Measurements from ENCODE around the gene SBF2. TPM values are rescaled to one million over a fixed set of nuclear protein-coding genes. Genes with fewer than 3 reads are reported as not detected.

Gene SBF2
- total and polyA plus RNA-seq, 2 of the 13 experiments (the other 11 are each of a cell fraction or from before 2014, with no cell fraction given): 24.0 to 45.8 TPM

DNA sequence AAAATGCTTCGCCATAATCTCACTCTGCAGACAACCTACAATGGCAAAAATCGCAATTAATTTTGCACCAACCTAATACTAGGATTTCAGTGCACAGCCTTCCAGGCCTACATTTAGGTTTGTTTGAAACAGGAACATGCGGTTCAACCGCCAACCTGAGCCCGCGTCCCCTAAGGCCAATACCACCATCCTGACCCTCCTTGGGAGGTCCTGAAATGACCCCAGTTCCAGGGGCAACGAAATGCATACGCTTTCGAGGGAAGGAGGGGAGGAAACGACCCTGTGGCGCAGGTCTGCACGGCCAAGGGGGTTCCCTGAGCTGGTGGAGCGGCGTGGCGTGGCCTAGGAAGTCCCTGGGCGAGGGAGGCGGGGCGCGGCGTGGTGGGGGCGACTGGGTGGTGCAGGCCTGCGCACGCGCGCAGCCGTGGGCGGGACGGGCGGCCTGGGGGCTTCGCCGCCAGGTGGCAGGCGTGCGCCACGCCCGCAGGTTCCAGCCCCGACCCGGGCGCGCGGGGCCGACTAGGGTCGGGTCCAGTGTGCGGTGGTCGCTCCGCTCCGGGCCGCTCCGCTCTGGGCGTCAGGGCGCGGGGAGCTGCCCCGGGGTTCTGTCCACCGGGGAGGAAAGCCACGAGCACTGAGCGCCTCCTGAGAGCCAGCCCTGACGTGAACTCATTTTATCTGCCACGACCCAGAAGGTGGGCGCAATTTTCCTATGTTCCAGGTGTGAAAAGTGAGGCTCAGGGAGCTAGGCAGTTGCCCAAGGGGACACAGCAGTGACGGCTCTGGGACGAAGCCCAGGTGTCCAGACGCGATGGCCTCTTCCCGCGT lies 536.0 kb downstream of the SBF2 start (continued):
- TF ChIP-seq MAX (IDR thresholded peaks at IDR 0.05): peak; percentile 86
- TF ChIP-seq ZMYM4 (CRISPR knock-in tag; IDR thresholded peaks at IDR 0.05): peak; percentile 62
- TF ChIP-seq SP1 (IDR thresholded peaks at IDR 0.05): no peak
- peak; percentile 53; the same call in 1 of the 2 replicates for TF ChIP-seq SP1 (CRISPR knock-in tag; IDR thresholded peaks at IDR 0.05)
- 0 out of 2 replicates have a peak, but pooled peaks have one; percentile 15 for TF ChIP-seq ZFP37 (CRISPR knock-in tag; IDR thresholded peaks at IDR 0.05; ENCODE audit: borderline replicate concordance)
- no peak; the same call in 1 of the 2 replicates for TF ChIP-seq BRD4 (CRISPR knock-in tag; IDR thresholded peaks at IDR 0.05)
- no peak for TF ChIP-seq HNF4A (CRISPR knock-in tag; IDR thresholded peaks at IDR 0.05)
- peak; percentile 89 for TF ChIP-seq DMAP1 (CRISPR knock-in tag; IDR thresholded peaks at IDR 0.05)
- TF ChIP-seq JARID2 (CRISPR knock-in tag; IDR thresholded peaks at IDR 0.05; ENCODE audit: insufficient replicate concordance): peak; percentile 19
- TF ChIP-seq GTF2F1 (IDR thresholded peaks at IDR 0.05; ENCODE audit: low read length): no peak
- peak; percentile 77 for TF ChIP-seq ZNF296 (CRISPR knock-in tag; conservative IDR thresholded peaks at IDR 0.05)
- TF ChIP-seq POLR2G (IDR thresholded peaks at IDR 0.05; ENCODE audit: low read depth, low read length): peak; percentile 71
- no peak for TF ChIP-seq CEBPB (IDR thresholded peaks at IDR 0.05; ENCODE audit: borderline replicate concordance, low read depth, low read length)
- TF ChIP-seq ZNF468 (CRISPR knock-in tag; IDR thresholded peaks at IDR 0.05): no peak
- peak; percentile 16; the same call in 1 of the 2 replicates for TF ChIP-seq POGZ (CRISPR knock-in tag; IDR thresholded peaks at IDR 0.05)
- no peak; the same call in 1 of the 2 replicates for TF ChIP-seq ZNF460 (CRISPR knock-in tag; IDR thresholded peaks at IDR 0.05; ENCODE audit: borderline replicate concordance)
- TF ChIP-seq, protein P1, sequence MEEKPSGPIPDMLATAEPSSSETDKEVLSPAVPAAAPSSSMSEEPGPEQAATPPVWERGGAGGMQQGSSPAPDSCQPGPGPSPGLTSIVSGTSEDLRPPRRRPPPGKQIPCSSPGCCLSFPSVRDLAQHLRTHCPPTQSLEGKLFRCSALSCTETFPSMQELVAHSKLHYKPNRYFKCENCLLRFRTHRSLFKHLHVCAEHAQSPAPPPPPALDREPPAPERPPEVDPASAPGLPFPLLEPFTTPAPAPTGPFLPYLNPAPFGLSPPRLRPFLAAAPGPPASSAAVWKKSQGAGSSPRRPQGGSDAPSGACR (CRISPR knock-in tag; IDR thresholded peaks at IDR 0.05): no peak
- peak; percentile 19 to 89; a peak in 3 of 4 replicates for TF ChIP-seq POLR2A (IDR thresholded peaks at IDR 0.05; ENCODE audit: insufficient read depth in 1 of 2, low read depth in 2 of 2, low read length in 2 of 2)
- TF ChIP-seq ZSCAN25 (CRISPR knock-in tag; IDR thresholded peaks at IDR 0.05): no peak
- TF ChIP-seq ZSCAN12 (CRISPR knock-in tag; IDR thresholded peaks at IDR 0.05): no peak
- 0 out of 2 replicates have a peak, but pooled peaks have one; percentile 12 for TF ChIP-seq ZNF224 (CRISPR knock-in tag; IDR thresholded peaks at IDR 0.05)
- TF ChIP-seq HCFC1 (IDR thresholded peaks at IDR 0.05; ENCODE audit: low read depth, low read length): 0 out of 2 replicates have a peak, but pooled peaks have one; percentile 2
- TF ChIP-seq ZNF143 (CRISPR knock-in tag; IDR thresholded peaks at IDR 0.05): no peak
- TF ChIP-seq TP53 (CRISPR knock-in tag; conservative IDR thresholded peaks at IDR 0.05): 0 out of 2 replicates have a peak, but pooled peaks have one; percentile 54
- TF ChIP-seq NFE2L1 (CRISPR knock-in tag; IDR thresholded peaks at IDR 0.05; ENCODE audit: borderline replicate concordance): no peak
- no peak for TF ChIP-seq ZNF724P (CRISPR knock-in tag; IDR thresholded peaks at IDR 0.05; ENCODE audit: borderline replicate concordance)
- TF ChIP-seq ZFP62 (CRISPR knock-in tag; IDR thresholded peaks at IDR 0.05): no peak
- no peak for TF ChIP-seq ADNP (CRISPR knock-in tag; IDR thresholded peaks at IDR 0.05)
- no peak for TF ChIP-seq ZNF24 (IDR thresholded peaks at IDR 0.05)
- TF ChIP-seq PBX3 (CRISPR knock-in tag; IDR thresholded peaks at IDR 0.05; ENCODE audit: borderline replicate concordance): no peak
- TF ChIP-seq, protein P2, sequence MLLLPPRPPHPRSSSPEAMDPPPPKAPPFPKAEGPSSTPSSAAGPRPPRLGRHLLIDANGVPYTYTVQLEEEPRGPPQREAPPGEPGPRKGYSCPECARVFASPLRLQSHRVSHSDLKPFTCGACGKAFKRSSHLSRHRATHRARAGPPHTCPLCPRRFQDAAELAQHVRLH (CRISPR knock-in tag; IDR thresholded peaks at IDR 0.05; ENCODE audit: borderline replicate concordance, low read depth): no peak
